ENCODE results near the gene SURF4. TPM values are rescaled to one million over a fixed set of nuclear protein-coding genes. Genes with fewer than 3 reads are reported as not detected.

SURF4 gene
- total RNA-seq, 1 experiment from 2014 or later, result 134 TPM

DNA sequence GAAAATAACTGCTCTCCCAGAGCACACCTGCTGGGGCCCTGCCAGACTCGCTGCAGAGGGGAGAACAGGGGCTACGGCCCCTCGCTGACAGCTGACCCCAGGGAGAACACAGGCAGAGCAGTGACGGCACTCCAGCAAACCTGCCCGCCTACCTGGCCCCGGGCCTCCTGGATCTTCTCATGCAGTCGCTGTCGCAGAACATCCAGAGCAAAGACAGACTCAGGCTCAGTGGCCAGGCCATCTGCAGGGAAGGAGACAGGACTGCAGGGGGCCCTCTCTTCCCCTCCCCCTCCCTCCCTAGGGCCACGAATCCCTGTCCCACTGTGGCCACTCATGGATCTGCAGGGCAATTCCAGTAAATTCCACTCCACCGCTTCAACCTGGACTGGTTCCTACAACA is 42.3 kb downstream of the SURF4 start:
- no peak overlapping the region for H3K4me3 ChIP-seq (replicated peaks in 1 of 2; ENCODE audit: low read depth in 1 of 2, low read length in 2 of 2)
- no peak overlapping the region for H2AFZ ChIP-seq (ENCODE audit: low read depth, low read length, poor library complexity, severe bottlenecking)
- no peaks in the 10 kb centered on the region for H3K9me3 ChIP-seq (ENCODE audit: control insufficient read depth in 1 of 2, insufficient read depth in 1 of 2, low read depth in 1 of 2, low read length in 2 of 2)
- no peaks in the 10 kb centered on the region; the same call in 1 of the 2 replicates for H4K20me1 ChIP-seq (ENCODE audit: insufficient read depth)
- no peak for DNase-seq (ENCODE audit: low read depth, low spot score)
- ATAC-seq, result no peak
- no peak overlapping the region for H3K4me2 ChIP-seq (ENCODE audit: low read length)
- POLR2A ChIA-PET, result no interaction called here
- H3K79me2 ChIP-seq (ENCODE audit: insufficient read depth, low read length), result peaks cover 44% of the 10 kb centered on the region
- no peak overlapping the region for H3K9ac ChIP-seq (ENCODE audit: low read length)
- RAD21 ChIA-PET (ENCODE audit: low non-redundant PET in 1 of 2, low total read pairs in 2 of 2, uncharacterized antibody in 2 of 2, unreplicated experiment in 2 of 2), result no interaction called here
- CTCF ChIA-PET, result interaction anchor here (2.1 kb wide), 1 partner anchor 148 kb away, joined by 7 read pairs; no protein-coding TSS in a partner anchor
- intact Hi-C loops (cut with micrococcal nuclease), result no loop called here
- no TSS peak for BruUV-seq (replicated peaks)
- no peaks in the 10 kb centered on the region for H3K9me2 ChIP-seq (ENCODE audit: insufficient read depth)
- H3K36me3 ChIP-seq (ENCODE audit: control insufficient read depth in 1 of 2, insufficient read depth in 2 of 2, low read length in 2 of 2), result peaks cover 34 to 42% of the 10 kb centered on the region in 2 experiments; a peak in 3 of 4 replicates
- H3K4me1 ChIP-seq (ENCODE audit: control insufficient read depth in 1 of 2, insufficient read depth in 2 of 2, low read length in 2 of 2), result peaks cover 12 to 32% of the 10 kb centered on the region in 2 experiments
- TF ChIP-seq ZNF274 (IDR thresholded peaks at IDR 0.05; ENCODE audit: low read depth, low read length) (no peak), POLR2A (IDR thresholded peaks at IDR 0.05; ENCODE audit: borderline replicate concordance, extremely low read depth, insufficient read depth, insufficient read length) (no peak)
- TF ChIP-seq, protein P1, sequence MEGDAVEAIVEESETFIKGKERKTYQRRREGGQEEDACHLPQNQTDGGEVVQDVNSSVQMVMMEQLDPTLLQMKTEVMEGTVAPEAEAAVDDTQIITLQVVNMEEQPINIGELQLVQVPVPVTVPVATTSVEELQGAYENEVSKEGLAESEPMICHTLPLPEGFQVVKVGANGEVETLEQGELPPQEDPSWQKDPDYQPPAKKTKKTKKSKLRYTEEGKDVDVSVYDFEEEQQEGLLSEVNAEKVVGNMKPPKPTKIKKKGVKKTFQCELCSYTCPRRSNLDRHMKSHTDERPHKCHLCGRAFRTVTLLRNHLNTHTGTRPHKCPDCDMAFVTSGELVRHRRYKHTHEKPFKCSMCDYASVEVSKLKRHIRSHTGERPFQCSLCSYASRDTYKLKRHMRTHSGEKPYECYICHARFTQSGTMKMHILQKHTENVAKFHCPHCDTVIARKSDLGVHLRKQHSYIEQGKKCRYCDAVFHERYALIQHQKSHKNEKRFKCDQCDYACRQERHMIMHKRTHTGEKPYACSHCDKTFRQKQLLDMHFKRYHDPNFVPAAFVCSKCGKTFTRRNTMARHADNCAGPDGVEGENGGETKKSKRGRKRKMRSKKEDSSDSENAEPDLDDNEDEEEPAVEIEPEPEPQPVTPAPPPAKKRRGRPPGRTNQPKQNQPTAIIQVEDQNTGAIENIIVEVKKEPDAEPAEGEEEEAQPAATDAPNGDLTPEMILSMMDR (IDR thresholded peaks at IDR 0.05 in 2 of 3, conservative IDR thresholded peaks at IDR 0.05 in 1 of 3; ENCODE audit: borderline replicate concordance in 1 of 3, insufficient read depth in 1 of 3, low read depth in 2 of 3, low read length in 2 of 3), result peak in 2 of 3 experiments; percentile 18 to 33; a peak in 2 of 6 replicates
- no peaks in the 10 kb centered on the region for H3K27me3 ChIP-seq (ENCODE audit: insufficient read depth, low read length)
- H3K27ac ChIP-seq (ENCODE audit: low read depth, low read length), result peak overlapping the region; percentile 21; the same call in 1 of the 2 replicates

DNA sequence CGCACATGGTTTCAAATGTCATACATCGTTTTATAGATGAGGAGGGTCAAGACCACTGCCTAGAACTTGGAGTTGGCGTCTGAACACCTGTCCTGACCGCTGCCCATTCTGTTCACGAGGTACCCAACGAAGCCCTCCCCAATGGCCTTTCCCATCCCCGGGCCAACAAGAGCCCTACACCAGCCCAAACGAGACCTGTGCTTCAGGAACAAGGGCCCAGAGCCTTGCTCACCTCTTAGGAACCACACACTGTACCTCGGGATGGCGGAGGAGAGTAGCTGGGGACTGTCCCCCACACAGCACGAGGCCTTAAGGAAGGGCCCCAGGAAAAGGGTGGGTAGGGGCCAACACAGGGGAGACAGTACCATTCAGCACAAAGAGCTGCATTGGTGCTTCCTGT is 42.8 kb downstream of the SURF4 start:
- Histone ChIP-seq H3K27me3 (ENCODE audit: insufficient read depth, low read length) (no peaks in the 10 kb centered on the region), H3K9me2 (ENCODE audit: insufficient read depth) (no peaks in the 10 kb centered on the region), H3K9ac (ENCODE audit: low read length) (no peak overlapping the region), H3K4me3 (replicated peaks in 1 of 2; ENCODE audit: low read depth in 1 of 2, low read length in 2 of 2) (no peak overlapping the region), H3K27ac (ENCODE audit: low read depth, low read length) (no peak overlapping the region), H3K36me3 (ENCODE audit: control insufficient read depth in 1 of 2, insufficient read depth in 2 of 2, low read length in 2 of 2) (peaks cover 34 to 42% of the 10 kb centered on the region in 2 experiments; a peak in 3 of 4 replicates), H4K20me1 (ENCODE audit: insufficient read depth) (no peaks in the 10 kb centered on the region; the same call in 1 of the 2 replicates), H3K9me3 (ENCODE audit: control insufficient read depth in 1 of 2, insufficient read depth in 1 of 2, low read depth in 1 of 2, low read length in 2 of 2) (no peaks in the 10 kb centered on the region), H2AFZ (ENCODE audit: low read depth, low read length, poor library complexity, severe bottlenecking) (no peak overlapping the region), H3K79me2 (ENCODE audit: insufficient read depth, low read length) (peaks cover 44% of the 10 kb centered on the region), H3K4me1 (ENCODE audit: control insufficient read depth in 1 of 2, insufficient read depth in 2 of 2, low read length in 2 of 2) (peaks cover 12 to 32% of the 10 kb centered on the region in 2 experiments), H3K4me2 (ENCODE audit: low read length) (no peak overlapping the region)
- CTCF ChIA-PET, result interaction anchor here (2.1 kb wide), 1 partner anchor 147 kb away, joined by 7 read pairs; no protein-coding TSS in a partner anchor
- no TSS peak for BruUV-seq (replicated peaks)
- DNase-seq (ENCODE audit: low read depth, low spot score), result no peak
- intact Hi-C loops (cut with micrococcal nuclease), result no loop called here
- TF ChIP-seq CEBPB (IDR thresholded peaks at IDR 0.05; ENCODE audit: low read depth) (no peak), POLR2A (IDR thresholded peaks at IDR 0.05; ENCODE audit: borderline replicate concordance, extremely low read depth, insufficient read depth, insufficient read length) (no peak), EZH2phosphoT487 (IDR thresholded peaks at IDR 0.05; ENCODE audit: borderline replicate concordance) (no peak), JUND (IDR thresholded peaks at IDR 0.05) (no peak), EGR1 (IDR thresholded peaks at IDR 0.05; ENCODE audit: low read depth) (no peak), SIN3A (IDR thresholded peaks at IDR 0.05; ENCODE audit: low read depth) (no peak), SRF (IDR thresholded peaks at IDR 0.05; ENCODE audit: low read depth) (no peak)
- RAD21 ChIA-PET (ENCODE audit: low non-redundant PET in 1 of 2, low total read pairs in 2 of 2, uncharacterized antibody in 2 of 2, unreplicated experiment in 2 of 2), result no interaction called here
- ATAC-seq, result no peak
- POLR2A ChIA-PET, result no interaction called here

Measured in HCT116 (cell line).